Activated CD4-positive, alpha-beta T cell treated with anti-CD3 and anti-CD28 coated beads for 24 hours (primary cell): ENCODE data around the gene S100PBP.
"Not testable (repeated sequence)": the region's sequence is repeated elsewhere in the genome, so short reads cannot be mapped to it uniquely, and the experiment has no call there.

ENCODE experiments used
- DNase-seq, 2 donors: peaks; one replicate each; pipeline ENCODE4 v3.0.0-alpha.2; 2020; ENCODE audit warnings: low read depth in 2 of 2

The S100PBP gene

DNA sequence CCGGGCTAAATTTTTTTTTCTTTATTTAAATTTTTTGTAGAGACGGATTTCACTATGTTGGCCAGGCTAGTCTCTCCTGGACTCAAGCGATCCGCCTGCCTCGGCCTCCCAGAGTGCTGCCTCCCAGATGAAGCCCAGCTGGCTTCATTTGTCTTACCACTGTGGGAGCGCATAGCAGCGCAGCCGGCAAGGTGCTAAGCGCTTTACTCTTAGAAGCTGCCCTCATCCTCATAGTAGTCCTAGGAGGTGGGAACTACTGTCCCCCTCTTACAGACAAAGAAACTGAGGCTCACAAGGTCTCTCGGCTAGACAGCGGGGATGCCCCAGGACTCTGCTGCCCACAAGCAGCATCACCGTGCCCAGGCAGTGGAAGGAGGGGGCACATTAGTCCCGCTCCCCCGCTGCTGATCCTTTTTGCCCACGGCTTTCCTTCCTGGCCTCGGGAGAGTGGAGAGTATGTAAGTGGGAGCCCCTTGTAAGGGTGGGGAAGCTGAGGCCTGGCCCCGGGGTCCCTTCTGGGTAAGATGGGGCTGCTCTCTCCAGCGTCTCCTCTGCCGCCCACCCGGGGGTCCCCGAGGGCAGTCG lies 83.0 kb downstream of the S100PBP start:
- no peak for DNase-seq

DNA sequence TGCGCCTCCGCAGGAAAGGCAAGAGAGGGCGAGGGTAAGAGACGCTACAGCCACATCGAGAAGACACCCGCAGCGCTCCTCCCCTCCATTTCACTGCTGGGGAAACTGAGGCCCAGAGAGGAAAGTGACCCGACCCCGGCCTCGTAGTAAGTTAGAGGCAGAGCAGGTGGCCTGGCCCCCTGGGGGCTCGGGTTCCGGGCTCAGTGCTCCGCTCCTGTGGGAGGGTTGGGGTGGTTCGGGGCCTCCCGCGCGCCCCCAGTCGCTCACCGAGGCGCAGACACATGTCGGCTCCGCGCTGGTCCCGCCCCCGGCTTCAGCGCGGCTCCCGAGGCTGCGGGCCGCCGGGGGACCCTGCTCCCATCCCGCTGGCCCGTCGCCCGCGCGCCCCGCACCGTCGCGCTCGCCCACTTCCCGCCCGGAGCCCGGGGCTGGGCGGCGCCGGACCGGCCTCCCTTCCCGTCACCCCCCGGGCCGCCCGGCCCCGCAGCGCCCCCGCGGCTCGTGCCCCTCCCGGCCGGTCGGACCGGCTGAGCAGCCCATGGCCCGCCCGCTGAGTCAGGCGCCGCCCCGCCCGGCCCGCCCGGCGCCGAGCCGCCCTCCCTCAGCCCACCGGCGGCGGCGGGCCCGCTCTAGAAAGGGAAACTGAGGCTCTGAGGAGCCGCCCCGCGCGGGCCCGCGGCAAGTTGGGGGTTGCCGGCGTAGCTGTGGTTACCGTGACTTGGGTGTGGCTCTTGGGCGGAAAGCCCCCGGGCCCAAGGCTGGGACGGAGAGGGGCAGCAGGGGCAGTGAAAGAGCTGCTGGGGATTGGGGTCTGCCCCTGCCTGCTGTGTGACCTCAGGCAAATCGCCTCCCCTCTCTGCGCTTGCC lies 83.7 kb downstream of the S100PBP start, which contains the start of gene TMEM54:
TMEM54 (minus strand) TSS at position 434 of the 867 bp plus-strand sequence; CDS start at position 283, 151 bp downstream.
- no peak for DNase-seq

DNA sequence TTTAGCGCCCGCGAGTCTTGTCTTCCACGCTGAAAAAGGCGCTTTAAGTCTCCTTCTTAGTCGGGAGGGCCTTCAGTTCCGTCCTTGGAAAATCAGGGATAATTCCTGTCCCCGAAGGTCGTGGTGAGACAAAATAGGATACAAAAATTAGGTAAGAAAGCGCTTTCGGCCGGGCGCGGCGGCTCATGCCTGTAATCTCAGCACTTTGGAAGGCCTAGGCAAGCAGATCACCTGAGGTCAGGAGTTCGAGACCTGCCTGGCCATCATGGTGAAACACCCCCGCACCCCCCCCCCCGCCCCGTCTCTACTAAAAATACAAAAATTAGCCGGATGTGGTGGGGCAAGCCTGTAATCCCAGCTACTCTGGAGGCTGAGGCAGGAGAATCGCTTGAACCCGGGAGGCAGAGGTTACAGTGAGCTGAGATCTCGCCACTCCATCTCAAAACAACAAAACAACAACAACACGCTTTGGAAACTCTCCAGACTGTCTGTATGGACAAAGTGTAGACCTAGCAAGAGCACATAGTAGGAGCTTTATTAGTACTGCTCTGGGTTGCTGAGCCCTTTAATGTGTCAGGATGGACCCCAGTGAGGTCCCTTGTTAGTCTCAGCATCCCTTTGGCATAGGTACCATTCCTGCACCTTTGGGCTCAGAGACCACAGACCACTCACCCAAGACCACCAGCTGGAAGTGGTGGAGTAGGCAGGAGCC lies 84.5 kb downstream of the S100PBP start:
- DNase-seq: no peak

DNA sequence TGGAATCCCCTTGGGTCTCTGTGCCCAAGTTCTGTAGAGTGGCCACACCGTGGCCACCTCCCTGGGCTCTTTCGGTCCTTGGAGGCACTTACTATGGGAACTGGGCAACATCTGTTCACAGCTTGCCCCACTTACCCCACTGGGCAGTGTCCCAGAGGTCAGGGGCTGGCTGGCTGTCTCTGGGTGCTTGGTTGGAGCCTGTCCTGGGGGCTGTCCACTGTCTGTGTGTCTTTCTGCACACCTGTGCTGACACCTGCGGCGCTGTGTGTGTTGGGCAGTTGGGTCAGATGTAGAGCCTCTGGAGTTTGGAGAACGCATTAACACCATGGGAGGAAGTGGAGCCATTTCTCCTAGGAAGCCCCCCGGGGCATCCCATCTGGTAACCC lies 85.1 kb downstream of the S100PBP start:
- DNase-seq: no peak

DNA sequence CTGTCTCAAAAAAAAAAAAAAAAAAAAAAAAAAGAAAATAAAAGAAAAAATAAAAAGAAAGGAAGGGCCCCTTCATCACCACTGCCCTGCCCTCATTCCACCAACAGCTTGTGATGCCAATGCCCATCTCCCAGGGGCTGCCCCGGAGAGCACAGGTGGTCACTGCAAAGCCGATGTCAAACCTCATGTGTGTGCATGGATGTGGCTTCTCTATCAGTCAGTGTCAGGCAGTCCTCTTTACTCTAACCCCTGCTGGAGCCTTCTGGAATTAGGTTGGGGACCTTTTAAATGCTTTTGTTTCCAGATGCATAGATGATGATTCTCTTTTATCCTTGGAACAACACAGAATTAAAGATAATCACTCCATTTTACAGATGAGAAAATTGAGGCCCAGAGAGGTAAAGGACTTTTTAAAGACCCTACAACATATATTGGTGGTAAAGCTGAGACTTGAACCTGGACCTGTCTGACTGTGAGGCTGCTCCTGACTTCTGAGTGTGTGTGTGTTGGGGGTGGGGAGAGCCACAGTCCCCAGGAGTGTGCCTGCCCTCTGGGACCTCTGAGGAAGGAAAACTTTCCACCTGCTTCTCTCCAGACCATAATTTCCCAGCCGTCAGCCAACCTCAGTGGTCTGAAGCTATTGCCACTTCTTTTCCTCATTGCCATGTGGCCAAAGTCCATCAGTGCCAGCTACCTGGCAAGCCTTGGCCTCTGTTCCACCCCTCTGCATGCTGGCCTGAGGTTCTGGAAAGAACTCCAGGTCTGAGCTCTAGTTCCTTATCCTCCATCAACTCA lies 86.7 kb downstream of the S100PBP start:
- DNase-seq: no peak

DNA sequence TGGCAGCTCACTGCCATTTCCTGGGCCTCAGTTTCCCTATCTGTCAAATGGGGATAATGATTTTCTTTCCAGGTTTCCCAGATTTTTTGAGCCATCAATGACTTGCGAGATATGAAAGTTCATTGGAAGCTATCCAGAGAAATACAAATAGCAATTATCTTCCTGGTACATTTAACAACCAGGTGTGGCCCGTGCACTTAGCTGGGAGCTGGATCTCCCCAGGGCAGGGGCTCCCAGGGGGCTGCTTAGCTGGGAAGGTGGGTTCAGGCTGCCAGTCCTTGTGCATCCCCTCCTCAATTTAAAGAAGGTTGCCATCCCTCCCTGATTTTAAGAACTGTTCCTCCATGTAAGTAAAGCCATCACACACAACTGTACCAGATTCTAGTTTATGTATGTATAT lies 87.3 kb downstream of the S100PBP start:
- no peak for DNase-seq

DNA sequence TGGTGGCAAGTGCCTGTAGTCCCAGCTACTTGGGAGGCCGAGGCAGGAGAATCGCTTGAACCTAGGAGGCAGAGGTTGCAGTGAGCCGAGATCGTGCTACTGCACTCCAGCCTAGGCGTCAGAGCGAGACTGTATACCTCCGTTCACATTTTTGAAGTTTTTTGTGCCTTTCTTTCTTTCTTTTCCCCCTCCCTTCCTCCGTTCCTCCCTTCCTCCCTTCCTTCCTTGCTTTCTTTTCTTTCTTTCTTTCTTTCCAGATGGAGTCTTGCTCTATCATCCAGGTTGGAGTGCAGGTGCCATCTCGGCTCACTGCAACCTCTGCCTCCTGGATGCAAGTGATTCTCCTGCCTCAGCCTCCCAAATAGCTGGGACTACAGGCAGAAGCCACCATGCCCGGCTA lies 88.1 kb downstream of the S100PBP start:
- DNase-seq: not testable (repeated sequence)

DNA sequence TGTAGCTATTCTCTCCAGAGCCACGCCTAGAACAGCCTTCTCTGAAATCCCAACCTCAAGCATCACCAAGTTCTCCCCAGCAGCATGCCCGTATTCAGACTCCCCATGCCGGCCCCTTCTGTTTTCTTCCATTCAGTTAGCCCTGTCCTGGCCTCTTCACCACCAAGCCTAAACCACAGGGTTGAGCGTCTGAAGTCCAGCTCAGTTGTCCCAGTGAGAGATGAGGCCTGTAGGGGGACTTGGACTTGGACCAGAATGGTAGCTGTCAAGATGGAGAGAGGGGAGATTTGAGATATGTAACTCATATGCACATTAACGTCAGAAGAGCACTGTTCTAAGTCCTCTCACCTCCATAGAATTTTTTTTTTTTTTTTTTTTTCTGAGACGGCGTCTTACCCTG lies 89.2 kb downstream of the S100PBP start:
- no peak for DNase-seq

DNA sequence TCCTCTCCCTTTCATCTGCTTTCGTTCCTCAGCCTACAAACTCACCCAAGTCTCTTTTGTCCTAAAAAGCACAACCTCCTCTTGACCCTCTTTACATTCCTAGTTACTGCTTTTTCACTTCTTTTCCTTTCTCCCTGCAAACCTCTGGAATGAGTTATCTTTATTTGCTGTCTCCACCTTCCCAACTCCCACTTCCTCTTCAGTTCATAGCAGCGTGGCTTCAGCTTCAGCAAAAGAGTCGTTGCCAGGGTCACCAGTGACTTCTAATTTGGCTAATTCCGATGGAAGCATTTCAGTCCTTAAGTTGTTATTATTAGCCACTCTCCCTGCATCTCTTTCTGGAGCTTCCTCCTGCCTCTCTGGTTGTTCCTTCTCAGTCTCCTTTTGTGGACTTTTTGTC lies 90.0 kb downstream of the S100PBP start:
- DNase-seq: no peak
